Liver (tissue), 9 donors: ENCODE results near the gene EBF3. TPM values are rescaled to one million over a fixed set of nuclear protein-coding genes. Genes with fewer than 3 reads are reported as not detected.

ENCODE experiments used
- DNase-seq: peaks from one replicate; pipeline ENCODE4 v3.0.0-alpha.2; 2017; ENCODE audit warnings: low spot score
- H3K27ac ChIP-seq, 2 donors: one replicate each; pipeline ENCODE4 v1.7.0; 2013; ENCODE audit warnings: inconsistent platforms in 2 of 2, low read length in 2 of 2, control low read depth in 1 of 2, low read depth in 1 of 2, mild to moderate bottlenecking in 1 of 2
- H3K27me3 ChIP-seq, 4 donors: one replicate each; pipeline versions ENCODE4 v1.6.1 to v1.7.0; 2013; ENCODE audit warnings: low read length in 3 of 4, inconsistent platforms in 1 of 4, mild to moderate bottlenecking in 1 of 4, moderate library complexity in 1 of 4; ENCODE audit not compliant: control insufficient read depth in 4 of 4, insufficient read depth in 4 of 4
- H3K36me3 ChIP-seq, 4 donors: one replicate each; pipeline versions ENCODE4 v1.6.1 to v1.7.0; 2013; ENCODE audit warnings: low read length in 3 of 4, mild to moderate bottlenecking in 3 of 4, low read depth in 1 of 4, moderate library complexity in 1 of 4; ENCODE audit not compliant: control insufficient read depth in 4 of 4, insufficient read depth in 3 of 4
- H3K4me1 ChIP-seq, 4 donors: one replicate each; pipeline versions ENCODE4 v1.6.1 to v1.7.0; 2013; ENCODE audit warnings: low read length in 3 of 4, mild to moderate bottlenecking in 3 of 4, moderate library complexity in 1 of 4; ENCODE audit not compliant: control insufficient read depth in 4 of 4, insufficient read depth in 4 of 4
- H3K4me3 ChIP-seq, 3 donors: one replicate each; pipeline versions ENCODE4 v1.6.1 to v1.7.0; 2013; ENCODE audit warnings: low read length in 3 of 3, control low read depth in 1 of 3, low read depth in 1 of 3, mild to moderate bottlenecking in 1 of 3
- H3K9ac ChIP-seq, 2 donors: one replicate each; pipeline ENCODE4 v1.7.0; 2013; ENCODE audit warnings: low read length in 2 of 2, mild to moderate bottlenecking in 2 of 2, moderate library complexity in 2 of 2, control low read depth in 1 of 2, low read depth in 1 of 2
- H3K9me3 ChIP-seq, 4 donors: one replicate each; pipeline versions ENCODE4 v1.6.1 to v1.7.0; 2013; ENCODE audit warnings: low read length in 3 of 4; ENCODE audit not compliant: control insufficient read depth in 4 of 4
- GABPA ChIP-seq, 2 donors: IDR thresholded peaks in 1 of 2; conservative IDR thresholded peaks in 1 of 2; 2 replicates each; pipeline ENCODE4 v1.6.1; 2016; ENCODE audit warnings: antibody characterized with exemption in 2 of 2, mild to moderate bottlenecking in 1 of 2, moderate library complexity in 1 of 2
- HNF4A ChIP-seq, 2 donors: conservative IDR thresholded peaks; 2 replicates each; pipeline ENCODE4 v1.6.1; 2016; ENCODE audit warnings: antibody characterized with exemption in 2 of 2, mild to moderate bottlenecking in 2 of 2
- HNF4G ChIP-seq: IDR thresholded peaks from 2 replicates; pipeline ENCODE4 v1.6.1; 2016; ENCODE audit warnings: antibody characterized with exemption
- JUND ChIP-seq, 2 donors: IDR thresholded peaks; 2 replicates each; pipeline ENCODE4 v1.6.1; 2016; ENCODE audit warnings: antibody characterized with exemption in 2 of 2
- NR2F2 ChIP-seq: IDR thresholded peaks from 2 replicates; pipeline ENCODE4 v1.6.1; 2016; ENCODE audit warnings: antibody characterized with exemption
- RXRA ChIP-seq, 2 donors: IDR thresholded peaks; 2 replicates each; pipeline ENCODE4 v1.6.1; 2017 to 2018; ENCODE audit warnings: antibody characterized with exemption in 2 of 2, mild to moderate bottlenecking in 1 of 2
- WGBS: extraction: QIAGEN DNeasy Blood & Tissue Kit; methylation state at CpG from one replicate; pipeline ENCODE4 v1.1.7; 2013; 5-methylcytosine and 5-hydroxymethylcytosine counted together
- polyA plus RNA-seq, 2 donors: library from polyadenylated mRNA; stranded (reverse) in 1 of 2; unstranded in 1 of 2; fragments of 200-250 nt in 1 of 2; fragments of >200 nt in 1 of 2; fragmentation: Nextera tagmentation in 1 of 2; extraction: Ambion mirVana in 1 of 2; gene quantifications; one replicate each; pipeline versions ENCODE4 v1.2.1 to v1.2.3, GENCODE V29; 2013 to 2015
- total RNA-seq, 2 donors: library from RNA; depleted of rRNA; stranded (reverse); fragments of >200 nt; gene quantifications; one replicate each; pipeline ENCODE4 v1.2.3, GENCODE V29; 2014
- TF ChIP-seq, protein P1 (sequence below): IDR thresholded peaks from 2 replicates; pipeline ENCODE4 v1.6.1; 2016; ENCODE audit warnings: antibody characterized with exemption, mild to moderate bottlenecking
- TF ChIP-seq, protein P2 (sequence below): IDR thresholded peaks from 2 replicates; pipeline ENCODE4 v1.6.1; 2016; ENCODE audit warnings: antibody characterized with exemption
- TF ChIP-seq, protein P3 (sequence below): IDR thresholded peaks from 2 replicates; pipeline ENCODE4 v1.6.1; 2016; ENCODE audit warnings: antibody characterized with exemption
- donor health status: healthy.
- donor health status: healthy.
- donor health status: healthy.
- donor health status: healthy.
- donor health status: healthy.

Gene EBF3
- total and polyA plus RNA-seq, 4 donors = 0.02 to 0.08 TPM; not detected in 2

DNA sequence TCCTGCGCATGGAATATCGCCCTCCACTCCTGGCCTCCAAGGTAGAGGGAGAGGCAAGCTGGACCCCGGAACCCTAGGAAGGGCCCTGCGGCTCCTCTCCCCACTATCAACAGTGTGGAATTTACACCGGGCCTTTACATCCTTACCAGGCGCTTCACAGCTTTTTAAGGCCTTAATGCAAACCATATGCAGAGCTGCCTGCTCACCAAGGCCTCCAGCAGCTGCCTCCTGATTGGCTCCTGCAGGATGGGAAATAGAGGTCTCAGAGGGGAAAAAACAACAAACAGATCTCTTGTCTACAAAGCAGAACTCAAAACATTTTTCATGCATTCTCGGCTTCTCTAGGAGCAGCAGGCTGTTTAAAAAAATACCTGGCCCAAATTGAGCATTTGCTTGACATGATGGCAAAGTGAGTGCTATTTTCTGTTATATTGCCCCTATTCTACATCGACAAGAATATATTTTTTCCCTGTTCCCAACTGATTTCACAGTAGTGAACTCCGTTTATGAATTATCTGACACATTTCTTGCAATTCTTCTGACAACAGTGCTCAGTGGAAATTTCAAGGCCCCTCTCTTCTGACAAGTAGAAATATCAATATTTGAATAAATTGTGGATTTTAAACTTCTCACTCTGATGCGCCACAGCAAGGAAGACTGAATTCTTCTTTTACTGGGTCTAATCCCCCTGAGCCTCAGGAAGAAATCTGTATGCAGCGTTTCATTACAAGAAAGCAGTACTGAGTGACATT, 51.7 kb downstream of the EBF3 start:
- no peaks in the 10 kb centered on the region for H3K9me3 ChIP-seq
- H3K4me1 ChIP-seq = no peaks in the 10 kb centered on the region
- DNase-seq = no peak
- H3K9ac ChIP-seq = no peak overlapping the region
- H3K27me3 ChIP-seq = peaks cover 0 to 6% (median under 1%) of the 10 kb centered on the region in 4 donors
- no peak overlapping the region for H3K27ac ChIP-seq
- no peak overlapping the region for H3K4me3 ChIP-seq
- TF ChIP-seq, protein P1, sequence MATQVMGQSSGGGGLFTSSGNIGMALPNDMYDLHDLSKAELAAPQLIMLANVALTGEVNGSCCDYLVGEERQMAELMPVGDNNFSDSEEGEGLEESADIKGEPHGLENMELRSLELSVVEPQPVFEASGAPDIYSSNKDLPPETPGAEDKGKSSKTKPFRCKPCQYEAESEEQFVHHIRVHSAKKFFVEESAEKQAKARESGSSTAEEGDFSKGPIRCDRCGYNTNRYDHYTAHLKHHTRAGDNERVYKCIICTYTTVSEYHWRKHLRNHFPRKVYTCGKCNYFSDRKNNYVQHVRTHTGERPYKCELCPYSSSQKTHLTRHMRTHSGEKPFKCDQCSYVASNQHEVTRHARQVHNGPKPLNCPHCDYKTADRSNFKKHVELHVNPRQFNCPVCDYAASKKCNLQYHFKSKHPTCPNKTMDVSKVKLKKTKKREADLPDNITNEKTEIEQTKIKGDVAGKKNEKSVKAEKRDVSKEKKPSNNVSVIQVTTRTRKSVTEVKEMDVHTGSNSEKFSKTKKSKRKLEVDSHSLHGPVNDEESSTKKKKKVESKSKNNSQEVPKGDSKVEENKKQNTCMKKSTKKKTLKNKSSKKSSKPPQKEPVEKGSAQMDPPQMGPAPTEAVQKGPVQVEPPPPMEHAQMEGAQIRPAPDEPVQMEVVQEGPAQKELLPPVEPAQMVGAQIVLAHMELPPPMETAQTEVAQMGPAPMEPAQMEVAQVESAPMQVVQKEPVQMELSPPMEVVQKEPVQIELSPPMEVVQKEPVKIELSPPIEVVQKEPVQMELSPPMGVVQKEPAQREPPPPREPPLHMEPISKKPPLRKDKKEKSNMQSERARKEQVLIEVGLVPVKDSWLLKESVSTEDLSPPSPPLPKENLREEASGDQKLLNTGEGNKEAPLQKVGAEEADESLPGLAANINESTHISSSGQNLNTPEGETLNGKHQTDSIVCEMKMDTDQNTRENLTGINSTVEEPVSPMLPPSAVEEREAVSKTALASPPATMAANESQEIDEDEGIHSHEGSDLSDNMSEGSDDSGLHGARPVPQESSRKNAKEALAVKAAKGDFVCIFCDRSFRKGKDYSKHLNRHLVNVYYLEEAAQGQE = no peak
- TF ChIP-seq HNF4A (conservative IDR thresholded peaks at IDR 0.05) = no peak
- TF ChIP-seq, protein P2, sequence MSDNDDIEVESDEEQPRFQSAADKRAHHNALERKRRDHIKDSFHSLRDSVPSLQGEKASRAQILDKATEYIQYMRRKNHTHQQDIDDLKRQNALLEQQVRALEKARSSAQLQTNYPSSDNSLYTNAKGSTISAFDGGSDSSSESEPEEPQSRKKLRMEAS = no peak
- no peaks in the 10 kb centered on the region for H3K36me3 ChIP-seq
- 89% methylated on average over 11 of the region's 11 CpGs for WGBS

DNA sequence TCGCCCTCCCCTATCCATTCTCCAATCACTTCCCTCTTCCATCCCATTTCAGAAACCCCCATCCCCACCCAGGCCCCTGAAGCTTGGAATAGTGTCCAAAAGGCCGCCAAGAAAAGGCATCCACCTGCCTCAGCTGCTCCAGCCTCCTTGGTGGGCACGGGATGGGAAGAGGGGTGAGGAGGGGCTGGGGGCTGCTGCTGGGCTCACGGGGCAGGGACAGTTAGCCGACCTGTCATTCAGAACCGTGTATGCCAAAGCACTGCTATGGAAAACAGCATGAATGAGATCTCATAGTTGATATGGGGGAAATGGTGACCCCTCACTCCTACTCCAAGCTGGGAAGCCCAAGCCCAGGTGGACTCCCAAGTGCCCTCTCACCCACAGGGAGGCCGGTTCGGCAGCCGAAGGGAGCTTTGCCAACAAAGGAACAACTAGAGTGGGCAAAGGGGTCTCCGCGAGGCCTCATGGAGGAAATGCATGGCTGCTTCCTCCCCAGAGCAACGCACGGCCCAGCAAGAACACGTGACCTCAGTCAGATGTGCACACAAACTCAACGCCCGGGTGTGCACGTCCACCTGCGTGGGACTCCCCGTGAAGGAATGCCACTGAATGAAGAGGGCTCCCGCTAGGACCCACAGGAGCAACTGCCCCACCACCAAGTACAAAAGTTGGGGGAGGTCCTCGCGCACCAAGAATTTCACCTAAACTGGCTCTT, 52.5 kb downstream of the EBF3 start:
- Histone ChIP-seq H3K4me1 (no peaks in the 10 kb centered on the region), H3K36me3 (no peaks in the 10 kb centered on the region), H3K9me3 (no peaks in the 10 kb centered on the region), H3K4me3 (no peak overlapping the region), H3K27me3 (peaks cover 0 to 6% (median under 1%) of the 10 kb centered on the region in 4 donors), H3K27ac (no peak overlapping the region), H3K9ac (no peak overlapping the region)
- TF ChIP-seq, protein P3, sequence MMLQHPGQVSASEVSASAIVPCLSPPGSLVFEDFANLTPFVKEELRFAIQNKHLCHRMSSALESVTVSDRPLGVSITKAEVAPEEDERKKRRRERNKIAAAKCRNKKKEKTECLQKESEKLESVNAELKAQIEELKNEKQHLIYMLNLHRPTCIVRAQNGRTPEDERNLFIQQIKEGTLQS = no peak
- TF ChIP-seq GABPA (IDR thresholded peaks at IDR 0.05 in 1 of 2, conservative IDR thresholded peaks at IDR 0.05 in 1 of 2) = no peak
- TF ChIP-seq, protein P2 = no peak
- TF ChIP-seq JUND (IDR thresholded peaks at IDR 0.05) = no peak
- TF ChIP-seq, protein P1 = no peak
- no peak for TF ChIP-seq RXRA (IDR thresholded peaks at IDR 0.05)
- TF ChIP-seq HNF4G = no peak
- no peak for TF ChIP-seq NR2F2
- no peak for TF ChIP-seq HNF4A (conservative IDR thresholded peaks at IDR 0.05)
- no peak for DNase-seq
- WGBS = 87% methylated on average over 22 of the region's 22 CpGs
